Measurements from ENCODE around the gene ARHGAP33. TPM values are rescaled to one million over a fixed set of nuclear protein-coding genes. Genes with fewer than 3 reads are reported as not detected.
A peak's percentile ranks its signal among the peaks of the same experiment; 100 is the strongest.

Gene ARHGAP33
- total RNA-seq, 1 donor, result 2.2 TPM

DNA sequence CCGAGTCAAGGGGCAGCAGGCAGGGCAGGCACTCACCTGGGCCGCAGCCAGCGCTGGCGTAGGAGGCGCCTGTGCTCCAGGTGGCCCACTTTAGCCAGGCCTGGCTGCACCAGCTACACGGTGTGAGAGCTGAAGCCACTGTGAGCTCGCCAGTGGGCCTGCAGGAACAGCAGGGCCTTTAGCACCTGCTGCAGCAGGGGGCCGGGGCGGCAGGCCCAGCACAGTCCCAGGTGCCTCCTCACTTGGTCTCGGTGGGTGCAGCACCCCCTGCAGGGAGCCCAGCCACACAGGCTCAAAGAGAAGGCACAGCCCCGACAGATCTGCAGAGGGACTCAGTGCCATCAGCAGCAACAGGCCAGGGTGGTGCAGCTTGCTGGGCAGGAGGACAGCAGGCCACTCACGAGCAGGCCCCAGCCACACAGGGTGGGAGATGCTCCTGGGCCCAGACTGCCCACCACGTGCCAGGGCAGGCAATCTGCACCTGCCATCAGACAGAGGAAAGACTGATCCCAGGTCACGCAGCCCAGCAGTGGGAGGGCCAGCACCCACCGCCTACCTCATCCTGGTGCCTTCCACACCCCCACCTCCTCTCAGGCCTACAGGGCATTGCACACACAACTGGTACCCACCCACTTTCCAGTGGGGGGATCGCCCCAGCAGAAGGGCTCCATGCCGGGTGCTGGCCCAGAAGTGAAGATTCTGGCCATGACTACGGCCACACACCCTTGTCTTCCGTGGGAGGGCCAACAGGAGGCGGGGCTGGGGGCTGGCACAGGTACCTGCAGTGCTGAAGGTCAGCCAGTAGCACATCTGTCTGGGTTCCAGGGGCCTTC lies 15.8 kb downstream of the ARHGAP33 start:
- Histone ChIP-seq H2AFZ (ENCODE audit: low read length) (no peak overlapping the region), H4K20me1 (ENCODE audit: insufficient read depth, low read length) (no peaks in the 10 kb centered on the region), H3K4me2 (ENCODE audit: insufficient read depth, low read length) (no peak overlapping the region), H3K36me3 (ENCODE audit: insufficient read depth, low read length) (no peaks in the 10 kb centered on the region), H3K4me1 (ENCODE audit: insufficient read depth, low read length) (peaks cover 2% of the 10 kb centered on the region), H3K27ac (ENCODE audit: low read depth, low read length) (no peak overlapping the region), H3K27me3 (ENCODE audit: insufficient read depth, low read length) (peaks cover 14% of the 10 kb centered on the region), H3K4me3 (ENCODE audit: insufficient read depth, low read length) (no peak overlapping the region), H3K9me3 (ENCODE audit: low read depth, low read length) (no peaks in the 10 kb centered on the region), H3K79me2 (ENCODE audit: insufficient read depth, low read length) (no peaks in the 10 kb centered on the region)
- peak; percentile 84 for DNase-seq (ENCODE audit: insufficient read length, low spot score, missing footprints)
- TF ChIP-seq, protein P1, sequence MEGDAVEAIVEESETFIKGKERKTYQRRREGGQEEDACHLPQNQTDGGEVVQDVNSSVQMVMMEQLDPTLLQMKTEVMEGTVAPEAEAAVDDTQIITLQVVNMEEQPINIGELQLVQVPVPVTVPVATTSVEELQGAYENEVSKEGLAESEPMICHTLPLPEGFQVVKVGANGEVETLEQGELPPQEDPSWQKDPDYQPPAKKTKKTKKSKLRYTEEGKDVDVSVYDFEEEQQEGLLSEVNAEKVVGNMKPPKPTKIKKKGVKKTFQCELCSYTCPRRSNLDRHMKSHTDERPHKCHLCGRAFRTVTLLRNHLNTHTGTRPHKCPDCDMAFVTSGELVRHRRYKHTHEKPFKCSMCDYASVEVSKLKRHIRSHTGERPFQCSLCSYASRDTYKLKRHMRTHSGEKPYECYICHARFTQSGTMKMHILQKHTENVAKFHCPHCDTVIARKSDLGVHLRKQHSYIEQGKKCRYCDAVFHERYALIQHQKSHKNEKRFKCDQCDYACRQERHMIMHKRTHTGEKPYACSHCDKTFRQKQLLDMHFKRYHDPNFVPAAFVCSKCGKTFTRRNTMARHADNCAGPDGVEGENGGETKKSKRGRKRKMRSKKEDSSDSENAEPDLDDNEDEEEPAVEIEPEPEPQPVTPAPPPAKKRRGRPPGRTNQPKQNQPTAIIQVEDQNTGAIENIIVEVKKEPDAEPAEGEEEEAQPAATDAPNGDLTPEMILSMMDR (IDR thresholded peaks at IDR 0.05; ENCODE audit: extremely low read depth, low read depth, low read length), result no peak

DNA sequence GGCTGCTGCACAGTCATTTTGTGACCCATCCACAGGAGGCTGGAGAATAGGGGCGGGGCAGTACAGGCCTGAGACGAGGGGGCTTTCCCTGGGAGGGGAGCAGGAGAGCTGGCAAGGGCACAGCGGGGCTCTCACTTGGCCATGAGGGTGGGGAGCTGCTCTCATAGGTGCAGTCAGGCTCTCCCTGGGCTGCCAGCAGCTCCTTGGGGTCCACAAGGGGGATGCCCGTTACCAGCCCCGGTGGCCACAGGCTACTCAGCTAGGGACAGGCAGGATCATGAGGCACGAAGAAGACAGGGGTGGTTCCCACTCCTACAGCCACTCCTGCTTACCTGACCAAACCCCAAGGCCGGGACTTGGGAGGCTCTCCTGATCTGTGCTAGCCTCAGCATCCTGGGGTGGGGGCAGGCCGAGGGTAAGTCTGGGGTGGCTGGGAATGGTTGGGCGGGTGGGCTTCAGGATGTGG lies 16.5 kb downstream of the ARHGAP33 start:
- H3K9me3 ChIP-seq (ENCODE audit: low read depth, low read length), result no peaks in the 10 kb centered on the region
- H4K20me1 ChIP-seq (ENCODE audit: insufficient read depth, low read length), result no peaks in the 10 kb centered on the region
- H3K27ac ChIP-seq (ENCODE audit: low read depth, low read length), result no peak overlapping the region
- H3K36me3 ChIP-seq (ENCODE audit: insufficient read depth, low read length), result no peaks in the 10 kb centered on the region
- H3K4me1 ChIP-seq (ENCODE audit: insufficient read depth, low read length), result peaks cover 2% of the 10 kb centered on the region
- no peak overlapping the region for H2AFZ ChIP-seq (ENCODE audit: low read length)
- H3K27me3 ChIP-seq (ENCODE audit: insufficient read depth, low read length), result peaks cover 20% of the 10 kb centered on the region
- TF ChIP-seq, protein P1 (IDR thresholded peaks at IDR 0.05; ENCODE audit: extremely low read depth, low read depth, low read length), result no peak
- H3K79me2 ChIP-seq (ENCODE audit: insufficient read depth, low read length), result no peaks in the 10 kb centered on the region
- no peak overlapping the region for H3K4me2 ChIP-seq (ENCODE audit: insufficient read depth, low read length)
- peak; percentile 62 for DNase-seq (ENCODE audit: insufficient read length, low spot score, missing footprints)
- no peak overlapping the region for H3K4me3 ChIP-seq (ENCODE audit: insufficient read depth, low read length)

DNA sequence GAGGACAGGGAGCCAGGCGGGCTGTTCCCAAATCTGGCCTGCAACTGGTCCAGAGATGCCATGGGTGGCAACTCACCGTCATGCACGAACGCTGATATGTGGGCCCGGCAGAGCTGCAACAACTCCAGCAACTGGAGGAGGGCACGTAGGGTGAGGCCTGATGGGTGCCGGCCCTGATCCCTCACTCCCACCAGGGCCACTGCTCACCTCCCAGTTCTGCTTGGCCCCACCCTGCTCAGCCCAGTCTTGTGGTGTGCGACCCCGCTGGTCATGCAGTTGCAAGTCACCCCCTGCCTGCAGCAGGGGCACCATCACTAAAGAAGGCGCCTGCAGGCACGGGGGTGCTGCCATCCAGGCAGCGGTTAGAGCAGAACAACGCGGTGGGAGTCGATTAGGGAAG lies 16.9 kb downstream of the ARHGAP33 start:
- Histone ChIP-seq H3K36me3 (ENCODE audit: insufficient read depth, low read length) (no peaks in the 10 kb centered on the region), H3K4me1 (ENCODE audit: insufficient read depth, low read length) (peaks cover 2% of the 10 kb centered on the region), H2AFZ (ENCODE audit: low read length) (no peak overlapping the region), H3K27me3 (ENCODE audit: insufficient read depth, low read length) (peaks cover 24% of the 10 kb centered on the region), H4K20me1 (ENCODE audit: insufficient read depth, low read length) (no peaks in the 10 kb centered on the region), H3K4me2 (ENCODE audit: insufficient read depth, low read length) (no peak overlapping the region), H3K4me3 (ENCODE audit: insufficient read depth, low read length) (no peak overlapping the region), H3K9me3 (ENCODE audit: low read depth, low read length) (no peaks in the 10 kb centered on the region), H3K27ac (ENCODE audit: low read depth, low read length) (no peak overlapping the region), H3K79me2 (ENCODE audit: insufficient read depth, low read length) (no peaks in the 10 kb centered on the region)
- TF ChIP-seq, protein P1 (IDR thresholded peaks at IDR 0.05; ENCODE audit: extremely low read depth, low read depth, low read length), result no peak
- DNase-seq (ENCODE audit: insufficient read length, low spot score, missing footprints), result peak; percentile 71

DNA sequence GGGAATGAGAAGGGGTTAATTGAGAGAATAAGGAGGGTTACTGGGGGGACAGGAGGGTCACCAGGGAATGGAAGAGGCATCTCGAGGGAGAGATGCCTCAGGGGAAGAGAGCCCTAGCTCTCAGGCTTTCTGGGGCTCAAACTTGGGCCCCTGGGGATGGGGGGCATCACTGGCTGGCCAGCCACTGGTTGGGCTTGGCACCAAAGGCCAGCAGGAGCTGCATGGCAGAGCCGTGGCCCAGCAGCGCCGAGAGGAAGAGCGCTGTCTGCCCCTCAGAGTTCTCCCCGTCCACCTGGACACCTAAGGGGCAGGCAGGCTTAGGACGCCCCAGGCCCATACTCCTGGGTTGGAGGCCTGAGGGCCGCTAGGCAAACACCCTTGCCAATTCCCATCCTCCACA lies 17.5 kb downstream of the ARHGAP33 start:
- H3K79me2 ChIP-seq (ENCODE audit: insufficient read depth, low read length), result no peaks in the 10 kb centered on the region
- H3K27ac ChIP-seq (ENCODE audit: low read depth, low read length), result no peak overlapping the region
- no peak overlapping the region for H3K4me3 ChIP-seq (ENCODE audit: insufficient read depth, low read length)
- H3K4me2 ChIP-seq (ENCODE audit: insufficient read depth, low read length), result no peak overlapping the region
- no peaks in the 10 kb centered on the region for H4K20me1 ChIP-seq (ENCODE audit: insufficient read depth, low read length)
- no peaks in the 10 kb centered on the region for H3K9me3 ChIP-seq (ENCODE audit: low read depth, low read length)
- H3K4me1 ChIP-seq (ENCODE audit: insufficient read depth, low read length), result peaks cover 2% of the 10 kb centered on the region
- DNase-seq (ENCODE audit: insufficient read length, low spot score, missing footprints), result no peak
- H2AFZ ChIP-seq (ENCODE audit: low read length), result no peak overlapping the region
- peaks cover 28% of the 10 kb centered on the region for H3K27me3 ChIP-seq (ENCODE audit: insufficient read depth, low read length)
- TF ChIP-seq, protein P1 (IDR thresholded peaks at IDR 0.05; ENCODE audit: extremely low read depth, low read depth, low read length), result no peak
- H3K36me3 ChIP-seq (ENCODE audit: insufficient read depth, low read length), result no peaks in the 10 kb centered on the region
